ENCODE results near the gene TFPI.
"Not testable (repeated sequence)": the region's sequence is repeated elsewhere in the genome, so short reads cannot be mapped to it uniquely, and the experiment has no call there.

Gene TFPI

GRCh38 chr2:187556493-187556892, 2.3 kb upstream of the TFPI start:
- DNase-seq, result not testable (repeated sequence)

- no peak for DNase-seq
These were observed 458 bp upstream of the TFPI start for GRCh38 chr2:187554704-187555082.

DNA sequence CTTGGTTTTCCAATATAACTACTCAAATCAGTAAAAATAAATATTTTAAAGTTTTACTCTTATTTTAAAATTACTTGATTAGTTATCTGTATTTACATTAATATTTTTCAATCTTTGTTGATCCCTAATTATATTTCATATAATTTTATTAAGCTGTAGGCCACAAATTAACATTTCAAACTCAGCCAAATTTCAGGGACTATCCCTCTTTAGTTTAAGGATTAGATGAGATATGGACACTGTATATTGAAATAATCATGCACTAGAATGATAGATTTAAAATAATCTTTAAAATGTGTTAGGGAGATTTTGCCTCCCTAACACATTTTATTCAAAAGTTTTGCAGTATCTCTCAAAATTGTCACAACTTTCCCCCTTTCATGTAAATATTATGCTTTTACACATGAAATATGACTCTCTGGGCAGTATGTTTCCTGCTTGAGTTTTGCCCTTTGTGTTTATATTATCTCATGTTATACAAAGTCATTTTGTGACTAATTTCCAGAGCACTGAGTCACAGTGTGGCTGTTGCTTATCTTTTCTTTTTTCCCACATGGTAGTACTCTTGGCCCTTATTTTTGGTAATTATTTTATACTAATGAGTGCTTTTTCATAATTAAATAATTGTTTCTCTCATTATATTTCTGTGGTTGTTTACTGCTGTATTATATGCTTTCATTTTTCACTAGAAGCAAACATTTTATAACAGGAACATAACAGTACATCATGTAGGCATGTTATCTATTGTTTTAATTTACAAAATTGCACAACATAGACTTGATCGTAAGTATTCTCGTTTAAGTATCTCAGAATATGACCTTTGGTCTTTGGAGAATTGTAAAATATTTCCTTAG, 1.2 kb downstream of the TFPI start:
- no peak for DNase-seq

- no peak for DNase-seq
These were observed 1.9 kb downstream of the TFPI start for GRCh38 chr2:187552381-187552780.

DNA sequence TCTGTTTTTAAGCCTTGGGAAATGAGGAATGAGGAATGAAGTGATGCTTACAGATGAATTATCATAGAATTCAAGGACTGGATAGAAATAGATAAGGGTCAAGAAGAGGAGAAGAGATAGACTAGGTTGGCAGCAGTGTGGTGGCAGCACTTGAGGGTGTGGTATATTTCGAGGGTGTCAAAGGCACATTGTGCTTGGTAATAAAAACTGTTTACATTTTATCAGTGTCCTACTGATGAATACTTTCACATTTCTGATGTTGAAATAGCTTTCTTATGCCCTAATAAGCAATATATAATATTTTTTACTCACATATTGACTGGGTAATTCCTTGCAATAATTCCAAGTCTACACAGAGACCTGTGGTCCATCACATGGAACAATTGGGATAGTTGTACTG, 3.4 kb downstream of the TFPI start:
- DNase-seq, result no peak

GRCh38 chr2:187549951-187550555, 4.2 kb downstream of the TFPI start:
- no peak for DNase-seq

- no peak for DNase-seq
These were observed 5.0 kb downstream of the TFPI start for GRCh38 chr2:187549193-187549592.

DNA sequence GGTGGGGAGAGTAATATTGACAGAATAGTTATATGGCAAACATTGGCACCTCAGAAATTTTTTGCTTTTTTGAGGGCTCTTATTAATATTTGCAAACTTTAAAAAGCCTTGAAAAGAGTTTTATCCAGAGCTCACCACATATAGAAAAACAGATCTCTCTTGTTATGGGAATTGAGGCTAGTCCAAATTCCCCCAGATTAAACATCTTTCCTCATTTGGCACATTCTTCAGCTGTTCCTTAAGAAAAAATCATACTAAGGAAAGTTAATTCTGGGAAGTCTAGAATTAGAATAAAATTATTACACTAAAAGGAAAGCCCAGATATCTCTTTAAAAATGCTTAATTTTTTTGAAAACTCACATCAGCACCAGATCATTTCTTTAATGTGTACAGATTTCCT, 5.6 kb downstream of the TFPI start:
- no peak for DNase-seq

- no peak for DNase-seq
These were observed 6.8 kb downstream of the TFPI start for GRCh38 chr2:187547353-187547979.

GRCh38 chr2:187546762-187547333, 7.4 kb downstream of the TFPI start:
- no peak for DNase-seq

- no peak for DNase-seq
These were observed 8.9 kb downstream of the TFPI start for GRCh38 chr2:187545238-187545751.

GRCh38 chr2:187544371-187545080, 9.7 kb downstream of the TFPI start:
- DNase-seq, result no peak

GRCh38 chr2:187543488-187543887, 10.7 kb downstream of the TFPI start:
- DNase-seq, result no peak

DNA sequence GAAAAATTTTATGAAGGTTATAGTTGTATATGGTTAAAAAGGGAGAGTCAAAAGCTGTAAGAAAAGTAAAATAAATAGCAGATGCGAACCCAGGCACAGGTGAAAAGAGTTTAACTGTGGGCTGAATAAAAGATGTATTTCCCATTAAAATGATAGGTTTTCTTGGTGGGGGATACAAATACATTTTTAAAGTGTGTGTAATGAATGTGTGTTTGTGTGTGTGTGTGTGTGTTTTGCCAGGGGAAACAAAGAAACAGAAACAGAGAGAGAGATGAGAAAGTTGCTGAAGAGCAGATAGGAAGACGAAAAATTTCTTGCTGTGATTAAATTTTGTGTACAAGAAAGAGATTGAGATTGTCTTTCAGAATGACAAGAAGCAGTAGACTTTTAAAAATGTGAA, 12.1 kb downstream of the TFPI start:
- no peak for DNase-seq

DNA sequence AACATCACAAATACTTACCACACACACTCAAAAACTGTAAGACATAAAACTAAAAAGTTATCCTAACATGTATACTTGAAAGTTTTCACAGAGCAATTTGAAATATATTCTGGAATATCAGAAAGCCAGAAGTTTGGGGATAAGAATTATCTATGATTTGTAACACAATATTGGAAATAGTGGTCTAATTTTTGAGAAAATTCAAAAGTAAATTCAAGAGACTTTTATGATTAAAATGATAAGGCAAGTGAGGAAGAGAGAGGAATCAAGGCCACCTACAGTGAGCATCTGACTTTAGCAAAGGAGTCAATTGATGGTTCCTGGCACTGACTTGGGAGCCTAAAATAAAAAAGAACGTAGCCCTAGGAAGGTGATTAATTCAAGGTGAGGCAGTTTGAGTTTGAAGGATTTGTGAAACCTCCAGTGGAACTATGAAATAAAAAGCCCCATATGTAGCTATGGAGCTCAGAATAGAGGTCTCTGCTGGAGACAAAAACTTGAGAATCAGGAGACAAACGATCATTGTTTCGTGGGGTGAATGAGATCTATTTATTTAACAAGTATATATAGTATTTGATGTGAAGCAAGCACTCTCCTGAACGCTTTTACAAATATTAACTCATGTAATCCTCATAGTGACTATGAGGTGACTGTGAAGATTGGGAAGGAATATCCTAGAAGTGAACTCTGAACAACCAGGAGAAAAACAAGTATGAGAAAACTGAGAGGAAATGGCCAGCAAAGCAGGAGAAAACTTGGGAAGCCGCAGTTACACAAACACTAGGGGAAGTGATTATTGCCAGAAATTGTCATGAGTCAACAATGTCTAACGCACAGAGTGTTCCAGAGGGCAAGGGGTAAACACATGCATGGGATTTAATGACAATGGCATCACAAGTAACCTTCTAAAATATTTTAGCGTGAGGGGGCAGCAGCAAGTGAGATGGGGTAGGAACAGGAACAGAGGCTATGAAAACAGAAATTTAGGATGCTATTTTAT, 12.8 kb downstream of the TFPI start:
- no peak for DNase-seq

DNA sequence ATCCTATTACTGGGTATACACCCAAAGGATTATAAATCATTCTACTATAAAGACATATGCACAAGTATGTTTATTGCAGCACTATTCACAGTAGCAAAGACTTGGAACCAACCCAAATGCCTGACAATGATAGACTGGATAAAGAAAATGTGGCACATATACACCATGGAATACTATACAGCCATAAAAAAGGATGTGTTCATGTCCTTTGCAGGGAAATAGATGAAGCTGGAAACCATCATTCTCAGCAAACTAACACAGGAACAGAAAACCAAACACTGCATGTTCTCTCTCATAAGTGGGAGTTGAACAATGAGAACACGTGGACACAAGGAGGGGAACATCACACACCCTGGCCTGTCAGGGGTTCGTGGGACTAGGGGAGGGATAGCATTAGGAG, 16.0 kb downstream of the TFPI start:
- not testable (repeated sequence) for DNase-seq

DNA sequence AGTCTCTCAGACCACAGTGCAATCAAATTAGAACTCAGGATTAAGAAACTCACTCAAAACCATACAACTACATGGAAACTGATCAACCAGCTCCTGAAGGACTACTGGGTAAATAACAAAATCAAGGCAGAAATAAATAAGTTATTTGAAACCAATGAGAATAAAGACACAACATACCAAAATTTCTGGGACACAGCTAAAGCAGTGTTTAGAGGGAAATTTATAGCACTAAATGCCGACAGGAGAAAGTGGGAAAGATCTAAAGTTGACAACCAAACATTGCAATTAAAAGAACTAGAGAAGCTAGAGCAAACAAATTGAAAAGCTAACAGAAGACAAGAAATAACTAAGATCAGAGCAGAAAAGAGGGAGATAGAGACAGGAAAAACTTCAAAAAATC, 18.9 kb downstream of the TFPI start:
- DNase-seq, result not testable (repeated sequence)

DNA sequence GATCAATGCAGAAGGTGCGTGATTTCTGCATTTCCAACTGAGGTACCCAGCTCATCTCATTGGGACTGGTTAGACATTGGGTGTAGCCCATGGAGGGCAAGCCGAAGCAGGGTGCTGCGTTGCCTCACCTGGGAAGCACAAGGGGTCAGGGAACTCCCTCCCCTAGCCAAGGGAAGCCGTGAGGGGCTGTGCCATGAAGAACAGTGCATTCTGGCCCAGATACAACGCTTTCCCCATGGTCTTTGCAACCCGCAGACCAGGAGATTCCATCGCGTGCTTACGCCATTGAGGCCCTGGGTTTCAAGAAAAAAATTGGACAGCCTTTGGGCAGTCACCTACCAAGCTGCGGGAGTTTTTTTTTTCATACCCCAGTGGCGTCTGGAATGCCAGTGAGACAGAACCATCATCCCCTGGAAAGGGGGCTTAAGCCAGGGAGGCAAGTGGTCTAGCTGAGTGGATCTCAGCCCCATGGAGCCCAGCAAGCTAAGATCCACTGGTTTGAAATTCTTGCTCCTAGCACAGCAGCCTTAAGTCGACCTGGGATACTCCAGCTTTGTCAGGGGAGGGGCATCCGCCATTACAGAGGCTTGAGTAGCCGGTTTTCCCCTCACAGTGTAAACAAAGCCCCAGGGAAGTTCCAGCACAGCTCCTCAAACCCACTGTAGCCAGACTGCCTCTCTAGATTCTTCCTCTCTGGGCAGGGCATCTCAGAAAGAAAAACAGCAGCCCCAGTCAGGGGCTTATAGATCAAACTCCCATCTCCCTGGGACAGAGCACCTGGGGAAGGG, 21.7 kb downstream of the TFPI start:
- DNase-seq, result no peak

GRCh38 chr2:187529977-187530721, 24.1 kb downstream of the TFPI start:
- no peak for DNase-seq

Measured in right kidney (tissue), 1 donor.